CD4-positive, alpha-beta T cell treated with Interleukin-15 for 4 hours (primary cell): ENCODE results near the gene FAHD1.
"Not testable (repeated sequence)": the region's sequence is repeated elsewhere in the genome, so short reads cannot be mapped to it uniquely, and the experiment has no call there.

Source experiments
- DNase-seq: peaks from one replicate; pipeline ENCODE4 v3.0.0-alpha.2; 2020; ENCODE audit warnings: low spot score

Gene FAHD1

DNA sequence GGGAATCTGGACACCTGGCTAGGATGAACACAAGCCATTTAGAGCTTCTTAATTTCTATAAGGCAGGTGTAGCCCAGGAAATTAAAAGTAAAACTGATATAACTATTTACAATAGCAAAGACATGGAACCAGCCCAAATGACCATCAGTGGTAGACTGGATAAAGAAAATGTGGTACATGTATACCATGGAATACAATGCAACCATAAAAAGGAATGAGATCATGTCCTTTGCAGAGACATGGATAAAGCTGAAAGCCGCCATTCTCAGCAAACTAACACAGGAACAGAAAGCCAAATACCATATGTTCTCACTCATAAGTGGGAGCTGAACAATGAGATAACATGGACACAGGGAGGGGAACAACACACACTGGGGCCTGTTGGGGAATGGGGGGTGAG lies 19.4 kb downstream of the FAHD1 start:
- DNase-seq, result no peak

- no peak for DNase-seq
Measured at GRCh38 chr16:1850981-1851380, 24.0 kb downstream of the FAHD1 start.

DNA sequence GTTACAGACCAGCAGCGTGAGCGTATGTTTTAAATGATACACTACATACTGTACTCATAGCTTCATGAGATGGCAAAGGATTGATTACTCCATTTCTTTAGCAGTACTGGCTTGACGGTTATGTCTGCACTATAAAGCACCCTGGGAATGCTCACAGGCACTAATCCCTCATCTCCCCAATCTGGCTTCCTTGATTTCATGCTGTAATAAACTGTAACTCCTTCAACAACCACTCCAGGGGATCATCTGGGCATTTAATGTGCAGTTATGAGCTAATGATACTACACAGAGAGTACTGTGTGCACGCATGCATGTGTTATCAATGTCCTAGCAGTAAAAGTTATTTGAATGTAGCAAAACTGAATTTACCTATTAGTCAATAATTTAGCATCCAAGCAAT lies 24.8 kb downstream of the FAHD1 start:
- no peak for DNase-seq

DNA sequence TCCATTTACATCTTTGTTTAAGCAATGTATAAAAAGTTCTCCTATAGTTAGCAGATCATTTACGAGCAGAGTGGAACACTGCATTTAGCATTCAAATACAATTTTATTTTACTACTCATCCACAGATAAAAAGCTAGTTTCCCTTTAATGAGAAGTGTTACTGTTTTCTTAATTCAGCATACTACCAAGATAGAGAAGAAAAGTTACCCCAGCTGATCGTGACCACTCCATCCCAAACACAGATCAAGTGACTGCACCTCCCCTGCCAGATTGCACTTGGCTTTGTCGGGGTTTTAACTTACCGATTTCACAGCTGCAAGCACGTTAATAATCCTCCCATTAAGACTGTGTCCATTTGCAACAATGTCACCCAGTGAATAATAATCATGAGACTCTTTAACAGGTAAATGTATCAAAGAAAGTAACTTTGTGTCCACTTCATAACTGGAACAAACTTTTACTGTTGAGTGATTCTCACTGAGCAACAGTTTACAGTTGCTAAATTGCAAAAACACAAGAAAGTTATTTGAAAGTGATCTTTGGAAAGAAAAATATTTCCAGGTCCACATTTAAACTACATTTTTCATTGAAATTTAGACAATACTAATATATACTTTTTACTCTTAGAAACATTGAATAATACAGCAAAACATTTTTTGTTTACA lies 30.6 kb downstream of the FAHD1 start:
- DNase-seq, result no peak

DNA sequence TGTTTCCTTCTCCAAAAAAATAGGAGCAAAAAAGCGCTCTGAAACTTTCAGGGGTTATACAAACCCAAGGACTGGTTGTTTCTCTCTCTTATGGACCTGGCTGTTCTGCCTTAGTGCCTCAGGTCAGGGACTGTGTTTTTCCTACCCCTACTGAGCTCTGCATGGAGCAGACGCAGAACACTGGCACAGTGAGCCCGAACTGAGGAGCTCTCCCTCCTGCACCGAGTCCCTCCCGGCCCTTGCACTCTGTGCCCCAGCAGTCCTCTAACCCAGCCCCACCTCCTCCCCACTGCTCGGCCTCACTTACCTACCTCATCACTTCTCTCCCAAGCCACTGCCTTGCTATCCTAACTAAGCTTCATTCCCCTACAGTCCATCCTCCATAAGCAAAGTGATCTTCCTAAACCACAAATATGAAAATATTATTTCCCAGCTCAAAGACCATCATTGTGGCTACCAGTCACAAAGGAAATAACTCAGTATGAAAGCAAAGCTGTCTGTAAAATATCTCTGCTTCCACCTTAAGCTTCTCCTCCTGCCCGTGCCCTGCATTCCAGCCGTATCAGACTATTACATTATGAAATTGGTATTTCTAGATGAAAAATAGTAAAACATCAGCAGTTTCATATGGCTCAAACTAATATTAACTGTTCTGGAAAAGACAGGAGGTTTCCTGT lies 31.3 kb downstream of the FAHD1 start:
- DNase-seq, result no peak

DNA sequence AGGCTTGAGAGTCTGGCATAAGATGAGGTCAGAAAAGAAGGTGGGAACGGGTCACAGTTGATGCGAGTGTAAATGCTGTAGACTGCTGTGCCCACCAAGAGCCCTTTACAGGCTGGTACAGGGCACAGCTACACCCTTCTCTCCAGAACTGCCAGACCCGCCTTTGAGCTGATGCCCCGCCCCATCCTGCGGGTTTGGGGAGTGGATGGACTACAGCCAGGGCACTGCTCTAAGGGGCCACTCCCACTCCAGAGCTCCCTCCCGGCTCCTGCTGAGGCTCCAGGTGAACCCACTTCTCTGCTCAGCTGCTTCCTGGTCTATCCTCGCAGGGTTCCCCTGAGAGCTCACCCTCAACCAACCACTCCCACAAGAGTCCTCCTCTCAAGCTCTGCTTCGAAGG lies 32.6 kb downstream of the FAHD1 start:
- no peak for DNase-seq

DNA sequence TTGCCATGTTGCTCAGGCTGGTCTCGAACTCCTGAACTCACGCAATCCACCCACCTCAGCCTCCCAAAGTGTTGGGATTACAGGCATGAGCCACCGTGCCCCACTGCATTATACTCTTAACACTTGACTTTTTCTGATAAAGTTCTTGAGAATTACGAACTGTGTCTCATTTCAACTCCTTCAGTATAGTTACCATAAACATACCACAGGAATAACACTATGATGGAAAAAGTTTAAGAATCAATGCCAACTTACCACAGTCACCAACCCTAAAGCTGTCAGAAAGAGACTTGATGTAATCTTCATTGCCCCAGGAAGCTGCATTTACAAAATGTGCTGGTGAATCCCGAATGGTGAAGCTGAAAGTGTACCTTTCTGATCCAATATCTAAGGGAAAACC lies 34.7 kb downstream of the FAHD1 start:
- DNase-seq, result no peak

GRCh38 chr16:1862394-1862793 lies 35.4 kb downstream of the FAHD1 start:
- no peak for DNase-seq

DNA sequence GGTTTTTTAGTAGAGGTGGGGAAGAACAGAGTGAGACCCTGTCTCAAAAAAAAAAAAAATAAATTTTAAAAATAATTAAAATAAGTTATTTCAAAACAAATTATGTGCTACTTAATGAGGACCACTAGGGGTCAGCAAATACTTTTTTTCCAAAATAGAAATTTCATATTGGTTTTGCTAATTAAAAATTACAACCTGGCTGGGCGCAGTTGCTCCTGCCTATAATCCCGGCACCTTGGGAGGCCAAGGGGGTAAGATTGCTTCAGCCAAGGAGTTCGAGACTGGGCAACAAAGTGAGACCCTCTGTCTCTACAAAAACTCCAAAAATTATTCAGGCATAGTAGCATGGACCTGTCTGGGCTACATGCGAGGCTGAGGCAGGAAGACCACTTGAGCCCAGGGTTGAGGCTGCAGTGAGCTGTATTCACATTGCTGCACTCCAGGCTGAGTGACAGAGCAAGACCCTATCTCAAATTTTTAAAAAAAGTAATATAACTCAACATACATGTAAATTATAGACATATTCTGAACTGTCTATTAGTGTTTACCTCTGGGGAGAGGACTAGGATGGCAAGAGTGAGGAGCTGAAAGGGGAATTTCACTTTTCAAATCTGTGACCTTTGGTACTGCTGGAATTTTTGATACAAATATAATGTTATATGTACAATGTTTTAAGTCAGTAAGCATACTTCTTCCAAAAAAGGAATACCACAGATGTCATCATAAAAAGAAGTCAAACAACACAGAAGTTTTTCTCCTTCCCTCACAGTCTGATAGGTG lies 36.9 kb downstream of the FAHD1 start:
- peak; percentile 29 for DNase-seq

DNA sequence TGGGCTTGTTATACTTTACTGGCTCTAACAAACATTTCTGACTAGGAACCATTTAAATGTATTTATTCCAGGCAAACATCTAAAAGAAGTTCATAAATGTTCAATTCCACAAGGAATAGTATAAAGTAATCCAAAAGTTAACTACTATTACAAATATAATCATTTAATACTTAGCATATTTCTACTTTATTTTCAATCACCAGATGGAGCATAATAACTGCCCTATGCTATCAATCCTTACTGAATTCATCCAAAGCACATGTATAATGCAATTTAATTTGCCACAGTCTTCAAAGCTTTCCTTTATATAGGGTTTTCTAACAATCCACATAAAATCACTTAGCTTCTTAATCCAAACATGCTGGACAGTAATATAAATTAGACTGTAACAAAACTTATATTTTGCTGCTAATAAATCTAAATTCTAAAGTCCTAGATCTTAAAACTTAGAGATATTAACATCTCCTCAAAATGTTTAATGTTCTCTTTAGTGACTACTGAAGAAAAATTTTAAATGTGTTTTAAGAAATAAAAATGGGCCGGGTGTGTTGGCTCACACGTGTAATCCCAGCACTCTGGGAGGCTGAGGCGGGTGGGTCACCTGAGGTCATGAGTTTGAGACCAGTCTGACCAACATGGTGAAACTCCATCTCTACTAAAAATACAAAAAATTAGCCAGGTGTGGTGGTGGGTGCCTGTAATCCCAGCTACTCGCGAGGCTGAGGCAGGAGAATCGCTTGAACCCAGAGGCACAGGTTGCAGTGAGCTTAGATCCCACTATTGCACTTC lies 39.1 kb downstream of the FAHD1 start:
- DNase-seq, result no peak

DNA sequence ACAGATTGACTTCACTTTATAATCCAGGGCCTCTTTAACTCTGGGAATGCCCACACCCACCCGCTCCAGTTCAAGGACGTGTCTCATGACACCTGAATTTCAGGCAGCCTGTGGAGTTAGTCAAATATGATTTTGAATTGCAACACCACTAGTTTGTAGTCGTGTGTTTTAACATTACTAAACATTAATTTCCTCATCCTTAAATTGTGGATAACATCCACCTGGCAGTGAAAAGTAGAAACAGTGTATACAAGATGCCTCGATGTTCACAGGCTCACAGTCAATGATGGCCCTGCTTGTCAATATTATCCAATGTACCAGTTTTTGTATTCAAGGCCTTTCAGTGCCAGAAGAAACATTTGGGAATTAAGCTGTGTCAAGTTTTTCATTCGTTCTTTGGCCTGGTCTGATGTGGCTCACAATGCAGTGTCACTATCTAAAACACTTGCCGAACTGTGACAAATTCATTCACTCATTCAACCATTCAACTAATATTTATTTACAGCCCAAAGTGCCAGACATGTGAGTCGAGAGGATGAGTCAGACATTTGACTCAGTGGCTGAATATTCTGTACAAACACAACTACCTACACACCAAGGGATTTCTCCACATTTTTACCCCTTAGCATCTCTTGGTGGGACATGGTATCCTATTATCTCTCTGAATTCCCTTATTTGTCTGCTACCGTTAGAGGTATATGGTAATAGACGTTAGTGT lies 43.5 kb downstream of the FAHD1 start:
- no peak for DNase-seq

DNA sequence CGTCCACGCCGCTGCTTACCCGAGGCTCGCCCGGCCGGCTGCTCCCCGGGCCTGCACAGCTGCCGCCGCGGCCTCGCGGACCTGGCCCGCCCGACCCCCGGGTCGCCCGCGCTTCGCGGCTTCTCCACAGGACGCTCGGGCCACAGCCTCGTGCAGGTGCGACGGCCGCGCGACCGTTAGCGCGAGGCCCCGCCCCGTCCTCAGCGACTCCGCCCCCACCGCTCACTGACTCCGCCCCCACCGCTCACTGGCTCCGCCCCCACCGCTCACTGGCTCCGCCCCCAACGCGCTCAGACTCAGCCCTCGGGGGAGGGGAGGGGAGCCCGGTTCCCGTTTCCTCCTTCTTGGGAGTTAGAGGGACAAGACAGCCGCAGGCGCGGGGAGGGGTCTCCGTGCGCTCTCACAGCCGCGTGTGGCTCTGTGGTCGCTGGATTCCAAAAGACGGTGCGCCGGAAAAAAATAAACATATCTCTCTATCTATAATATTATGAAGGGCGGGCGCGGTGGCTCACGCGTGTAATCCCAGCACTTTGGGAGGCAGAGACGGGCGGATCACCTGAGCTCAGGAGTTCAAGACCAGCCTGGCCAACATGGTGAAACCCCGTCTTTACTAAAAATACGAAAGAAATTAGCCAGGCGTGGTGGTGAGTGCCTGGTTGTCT lies 45.1 kb downstream of the FAHD1 start, which contains the start of gene MEIOB:
TSS of gene MEIOB (minus strand) at position 191 of the 662 bp plus-strand sequence. CDS start 3,989 bp downstream, outside the sequence.
- DNase-seq, result no peak

GRCh38 chr16:1874854-1875253 lies 47.8 kb downstream of the FAHD1 start:
- DNase-seq, result no peak

DNA sequence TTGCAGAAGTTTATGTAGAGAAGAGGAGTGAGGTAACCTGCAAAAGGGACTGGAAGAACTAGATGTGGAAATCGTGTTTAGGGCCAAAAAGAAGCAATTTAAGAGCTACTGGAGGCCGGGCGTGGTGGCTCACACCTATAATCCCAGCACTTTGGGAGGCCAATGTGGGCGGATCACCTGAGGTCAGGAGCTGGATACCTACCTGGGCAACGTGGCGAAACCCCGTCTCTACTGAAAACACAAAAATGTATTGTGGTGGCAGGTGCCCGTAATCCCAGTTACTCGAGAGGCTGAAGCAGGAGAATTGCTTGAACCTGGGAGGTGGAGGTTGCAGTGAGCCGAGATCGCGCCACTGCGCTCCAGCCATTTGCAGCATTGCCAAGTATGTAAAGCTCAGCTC lies 49.1 kb downstream of the FAHD1 start:
- DNase-seq, result not testable (repeated sequence)

- DNase-seq, result no peak
Measured at GRCh38 chr16:1876468-1876867, 49.5 kb downstream of the FAHD1 start.

DNA sequence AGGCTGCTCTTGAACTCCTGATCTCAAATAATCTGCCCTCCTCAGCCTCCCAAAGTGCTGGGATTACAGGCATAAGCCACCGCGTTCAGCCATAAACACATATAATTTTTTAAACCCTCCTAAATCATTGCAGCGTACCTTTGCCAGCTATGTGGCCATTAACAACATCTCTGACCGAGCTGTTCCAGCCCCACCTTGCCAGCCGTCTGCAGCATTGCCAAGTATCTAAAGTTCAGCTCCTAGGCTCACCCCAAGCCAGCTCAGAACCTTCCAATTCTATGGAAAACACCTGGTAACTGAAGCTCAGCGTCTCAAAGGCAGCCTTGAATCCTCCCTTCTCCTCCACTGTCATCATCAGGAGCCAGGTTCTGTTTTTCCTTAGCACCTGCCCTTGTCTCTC lies 50.1 kb downstream of the FAHD1 start:
- DNase-seq, result no peak

DNA sequence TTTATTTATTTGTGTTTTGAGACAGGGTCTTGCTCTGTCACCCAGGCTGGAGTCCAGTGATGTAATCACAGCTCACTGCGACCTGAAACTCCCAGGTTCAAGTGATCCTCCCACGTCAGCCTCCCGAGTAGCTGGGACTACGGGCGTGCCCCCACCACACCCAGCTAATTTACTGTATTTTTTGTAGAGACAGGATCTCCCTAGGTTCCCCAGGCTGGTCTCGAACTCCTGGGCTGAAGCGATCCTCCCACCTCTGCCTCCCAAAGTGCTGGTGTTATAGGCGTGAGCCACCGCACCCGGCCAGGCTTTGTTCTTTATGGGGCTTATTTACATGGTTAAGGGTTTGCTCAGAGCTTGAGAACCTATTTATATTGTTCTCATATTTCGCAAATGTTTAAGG lies 50.8 kb downstream of the FAHD1 start:
- no peak for DNase-seq

DNA sequence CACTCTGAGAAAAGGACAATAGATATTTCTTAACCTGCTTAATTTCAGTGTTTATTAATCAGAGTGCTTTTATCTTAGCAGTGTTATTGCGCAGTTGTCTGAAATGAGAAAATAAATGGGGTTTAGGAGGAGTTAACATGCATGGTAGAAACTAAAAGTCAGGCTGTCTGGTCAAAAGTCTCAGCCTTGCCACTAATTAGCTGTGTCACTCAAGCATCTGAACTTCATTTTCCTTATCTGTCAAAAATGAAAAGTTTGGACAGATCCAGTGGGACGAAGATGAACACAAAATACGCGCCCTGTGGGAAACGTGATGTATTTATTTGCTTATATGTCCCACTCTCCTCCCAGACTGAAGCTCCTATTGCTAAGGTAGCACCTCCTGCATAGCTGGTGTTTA lies 51.2 kb downstream of the FAHD1 start:
- DNase-seq, result no peak
